Progenitor cell of endocrine pancreas (in vitro differentiated cells): Measurements from ENCODE around the gene SDC4. TPM values are rescaled to one million over a fixed set of nuclear protein-coding genes. Genes with fewer than 3 reads are reported as not detected.

Source experiments
- DNase-seq: peaks from one replicate; pipeline ENCODE4 v3.0.0; 2021; ENCODE audit warnings: low spot score; ENCODE audit not compliant: unreplicated experiment
- H3K27ac Mint-ChIP-seq: 2 replicates; pipeline ENCODE4 v1.8.0; 2021; ENCODE audit warnings: mild to moderate bottlenecking, moderate library complexity, mixed read lengths
- H3K27me3 Mint-ChIP-seq: 2 replicates; pipeline ENCODE4 v1.8.0; 2021; ENCODE audit warnings: mixed read lengths
- H3K36me3 Mint-ChIP-seq: 2 replicates; pipeline ENCODE4 v1.8.0; 2022; ENCODE audit warnings: mixed read lengths; ENCODE audit not compliant: insufficient read depth
- H3K4me1 Mint-ChIP-seq: 2 replicates; pipeline ENCODE4 v1.8.0; 2021; ENCODE audit warnings: low read depth, mixed read lengths
- H3K4me3 Mint-ChIP-seq: 2 replicates; pipeline ENCODE4 v1.8.0; 2021; ENCODE audit warnings: low read depth, mild to moderate bottlenecking, moderate library complexity, mixed read lengths
- H3K9me3 Mint-ChIP-seq: 2 replicates; pipeline ENCODE4 v1.8.0; 2021; ENCODE audit warnings: low read depth, mixed read lengths
- total RNA-seq: library from RNA; stranded (reverse); gene quantifications from 2 replicates; pipeline ENCODE4 v1.2.1, GENCODE V29; 2021
- TF ChIP-seq, protein P1 (sequence below): fragments of 200-600 bp; sonication (generic); IDR thresholded peaks from one replicate; pipeline ENCODE4 v1.5.0; 2021; ENCODE audit warnings: antibody characterized with exemption, mild to moderate bottlenecking; ENCODE audit not compliant: unreplicated experiment

The SDC4 gene
- total RNA-seq, 1 donor from 2014 or later = 121 TPM

DNA sequence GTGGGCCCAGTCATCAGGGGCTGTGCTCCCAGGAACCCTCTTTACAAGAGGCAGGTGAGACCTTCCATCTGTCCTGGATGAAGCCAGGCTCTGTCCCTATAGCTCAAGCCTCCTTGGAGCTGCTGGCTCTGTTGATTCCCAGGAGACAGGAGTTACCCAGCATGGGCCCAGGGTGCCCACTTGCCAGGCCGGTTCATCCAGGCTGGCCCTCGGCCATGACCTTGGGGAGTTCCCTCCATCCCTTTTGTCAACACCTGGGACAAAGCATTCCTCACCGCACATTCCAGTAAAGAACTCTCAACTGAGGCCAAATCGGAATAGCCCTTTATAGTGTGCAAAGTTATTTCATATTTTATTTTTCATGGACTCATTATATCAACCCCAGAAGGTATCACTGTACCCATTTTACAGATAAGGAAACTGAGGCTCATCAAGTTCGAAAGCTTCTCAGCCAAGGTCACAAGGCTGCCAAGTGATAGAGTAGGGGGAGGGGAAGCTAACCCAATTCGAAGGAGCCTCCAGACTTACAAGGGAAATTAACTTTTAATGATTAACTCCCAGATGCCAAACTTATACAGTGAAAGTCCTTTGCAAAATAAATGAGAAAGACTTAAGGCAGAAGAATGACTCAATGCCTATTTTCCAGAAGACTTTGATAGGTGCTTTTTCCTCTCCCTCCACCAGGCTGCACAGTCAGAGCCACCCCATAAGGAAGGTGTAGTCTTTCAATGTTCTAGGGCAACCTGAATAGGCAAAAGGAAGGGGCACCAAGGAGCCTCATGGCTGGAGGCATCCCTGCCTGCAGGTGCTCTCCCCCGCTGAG, 18.5 kb downstream of the SDC4 start:
- Mint-ChIP-seq H3K4me1 (peaks cover 11% of the 10 kb centered on the region), H3K27me3 (no peaks in the 10 kb centered on the region), H3K9me3 (no peaks in the 10 kb centered on the region), H3K4me3 (no peak overlapping the region), H3K27ac (no peak overlapping the region), H3K36me3 (peaks cover 29% of the 10 kb centered on the region)
- DNase-seq = no peak
- TF ChIP-seq, protein P1, sequence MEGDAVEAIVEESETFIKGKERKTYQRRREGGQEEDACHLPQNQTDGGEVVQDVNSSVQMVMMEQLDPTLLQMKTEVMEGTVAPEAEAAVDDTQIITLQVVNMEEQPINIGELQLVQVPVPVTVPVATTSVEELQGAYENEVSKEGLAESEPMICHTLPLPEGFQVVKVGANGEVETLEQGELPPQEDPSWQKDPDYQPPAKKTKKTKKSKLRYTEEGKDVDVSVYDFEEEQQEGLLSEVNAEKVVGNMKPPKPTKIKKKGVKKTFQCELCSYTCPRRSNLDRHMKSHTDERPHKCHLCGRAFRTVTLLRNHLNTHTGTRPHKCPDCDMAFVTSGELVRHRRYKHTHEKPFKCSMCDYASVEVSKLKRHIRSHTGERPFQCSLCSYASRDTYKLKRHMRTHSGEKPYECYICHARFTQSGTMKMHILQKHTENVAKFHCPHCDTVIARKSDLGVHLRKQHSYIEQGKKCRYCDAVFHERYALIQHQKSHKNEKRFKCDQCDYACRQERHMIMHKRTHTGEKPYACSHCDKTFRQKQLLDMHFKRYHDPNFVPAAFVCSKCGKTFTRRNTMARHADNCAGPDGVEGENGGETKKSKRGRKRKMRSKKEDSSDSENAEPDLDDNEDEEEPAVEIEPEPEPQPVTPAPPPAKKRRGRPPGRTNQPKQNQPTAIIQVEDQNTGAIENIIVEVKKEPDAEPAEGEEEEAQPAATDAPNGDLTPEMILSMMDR = no peak

- Mint-ChIP-seq H3K4me1 (peaks cover 11% of the 10 kb centered on the region), H3K27ac (no peak overlapping the region), H3K27me3 (no peaks in the 10 kb centered on the region), H3K36me3 (peaks cover 27% of the 10 kb centered on the region), H3K9me3 (no peaks in the 10 kb centered on the region), H3K4me3 (no peak overlapping the region)
- TF ChIP-seq, protein P1 = no peak
- no peak for DNase-seq
These were observed 19.8 kb downstream of the SDC4 start for GRCh38 chr20:45328451-45328850.

- H3K27ac Mint-ChIP-seq = peak overlapping the region; percentile 85
- no peak for DNase-seq
- no peak overlapping the region for H3K4me3 Mint-ChIP-seq
- peaks cover 18% of the 10 kb centered on the region for H3K36me3 Mint-ChIP-seq
- H3K27me3 Mint-ChIP-seq = no peaks in the 10 kb centered on the region
- H3K9me3 Mint-ChIP-seq = no peaks in the 10 kb centered on the region
- TF ChIP-seq, protein P1 = no peak
- peaks cover 9% of the 10 kb centered on the region for H3K4me1 Mint-ChIP-seq
These were observed 22.9 kb downstream of the SDC4 start for GRCh38 chr20:45325371-45325770.

DNA sequence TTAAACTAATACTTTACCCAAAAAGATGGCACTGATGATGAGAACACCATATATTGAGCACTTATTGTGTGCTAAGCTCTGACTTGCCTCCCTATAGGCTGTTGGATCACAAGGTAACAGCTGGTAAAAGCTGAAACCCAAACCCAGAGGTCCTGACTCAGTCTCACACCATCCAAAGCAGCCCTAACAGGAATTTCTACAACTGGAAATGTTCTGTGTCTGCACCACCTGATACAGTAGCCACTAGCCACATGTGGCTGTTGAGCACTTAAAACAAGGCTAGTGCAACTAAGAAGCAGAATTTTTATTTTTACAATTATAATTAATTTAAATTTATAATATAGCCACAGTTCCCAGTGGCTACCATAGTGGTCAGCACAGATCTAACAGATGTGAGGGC, 24.5 kb downstream of the SDC4 start:
- peaks cover 7% of the 10 kb centered on the region for H3K4me1 Mint-ChIP-seq
- H3K27ac Mint-ChIP-seq = no peak overlapping the region
- H3K27me3 Mint-ChIP-seq = no peaks in the 10 kb centered on the region
- peaks cover 10% of the 10 kb centered on the region for H3K36me3 Mint-ChIP-seq
- no peak for DNase-seq
- TF ChIP-seq, protein P1 = no peak
- no peak overlapping the region for H3K4me3 Mint-ChIP-seq
- no peaks in the 10 kb centered on the region for H3K9me3 Mint-ChIP-seq

GRCh38 chr20:45322952-45323383, 25.3 kb downstream of the SDC4 start:
- Mint-ChIP-seq H3K9me3 (no peaks in the 10 kb centered on the region), H3K4me1 (peaks cover 7% of the 10 kb centered on the region), H3K27ac (no peak overlapping the region), H3K4me3 (no peak overlapping the region), H3K36me3 (peaks cover 8% of the 10 kb centered on the region), H3K27me3 (peaks cover 4% of the 10 kb centered on the region)
- DNase-seq = no peak
- TF ChIP-seq, protein P1 = no peak
